ENCODE data around the gene MCU.
"Not testable (repeated sequence)": the region's sequence is repeated elsewhere in the genome, so short reads cannot be mapped to it uniquely, and the experiment has no call there.

The MCU gene, protein sequence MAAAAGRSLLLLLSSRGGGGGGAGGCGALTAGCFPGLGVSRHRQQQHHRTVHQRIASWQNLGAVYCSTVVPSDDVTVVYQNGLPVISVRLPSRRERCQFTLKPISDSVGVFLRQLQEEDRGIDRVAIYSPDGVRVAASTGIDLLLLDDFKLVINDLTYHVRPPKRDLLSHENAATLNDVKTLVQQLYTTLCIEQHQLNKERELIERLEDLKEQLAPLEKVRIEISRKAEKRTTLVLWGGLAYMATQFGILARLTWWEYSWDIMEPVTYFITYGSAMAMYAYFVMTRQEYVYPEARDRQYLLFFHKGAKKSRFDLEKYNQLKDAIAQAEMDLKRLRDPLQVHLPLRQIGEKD

GRCh38 chr10:72691863-72692743 is at the start of gene MCU:
TSS of gene MCU (plus strand) at chr10:72692143. CDS start at chr10:72692152, 9 bp downstream.
- DNase-seq: peak; percentile 64

DNA sequence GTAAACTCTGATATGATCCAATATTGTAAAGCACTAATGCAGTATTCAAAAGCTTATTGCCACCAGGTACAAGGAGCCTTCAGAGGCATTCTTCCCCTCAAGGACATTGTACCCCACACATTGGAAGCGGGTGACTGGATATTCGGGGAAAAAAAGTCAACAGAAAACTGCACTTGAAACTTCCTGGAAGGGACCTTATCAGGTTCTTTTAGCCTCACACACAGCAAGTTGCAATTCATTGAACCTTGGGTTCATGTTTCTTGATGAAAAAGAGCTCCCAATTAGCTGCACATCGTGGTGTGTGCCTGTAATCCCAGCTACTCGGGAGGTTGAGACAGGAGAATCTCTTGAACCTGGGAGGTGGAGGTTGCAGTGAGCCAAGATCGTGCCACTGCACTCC is 49.6 kb upstream of the MCU start:
- no peak for DNase-seq

- no peak for DNase-seq
These were observed 46.6 kb upstream of the MCU start for GRCh38 chr10:72645263-72645858.

DNA sequence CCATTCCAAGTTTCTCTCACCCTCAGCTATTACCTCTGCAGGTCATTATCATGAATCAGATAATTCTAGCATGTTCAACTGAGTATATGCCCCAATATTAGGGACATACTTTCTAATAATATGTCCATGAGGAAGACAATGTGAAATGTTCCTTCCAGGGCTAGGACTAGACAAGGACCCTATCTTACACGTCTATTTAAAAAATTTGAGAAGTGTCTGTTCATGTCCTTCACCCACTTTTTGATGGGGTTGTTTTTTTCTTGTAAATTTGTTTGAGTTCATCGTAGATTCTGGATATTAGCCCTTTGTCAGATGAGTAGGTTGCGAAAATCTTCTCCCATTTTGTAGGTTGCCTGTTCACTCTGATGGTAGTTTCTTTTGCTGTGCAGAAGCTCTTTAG is 45.0 kb upstream of the MCU start:
- DNase-seq: not testable (repeated sequence)

GRCh38 chr10:72648301-72648700 is 43.6 kb upstream of the MCU start:
- DNase-seq: no peak

DNA sequence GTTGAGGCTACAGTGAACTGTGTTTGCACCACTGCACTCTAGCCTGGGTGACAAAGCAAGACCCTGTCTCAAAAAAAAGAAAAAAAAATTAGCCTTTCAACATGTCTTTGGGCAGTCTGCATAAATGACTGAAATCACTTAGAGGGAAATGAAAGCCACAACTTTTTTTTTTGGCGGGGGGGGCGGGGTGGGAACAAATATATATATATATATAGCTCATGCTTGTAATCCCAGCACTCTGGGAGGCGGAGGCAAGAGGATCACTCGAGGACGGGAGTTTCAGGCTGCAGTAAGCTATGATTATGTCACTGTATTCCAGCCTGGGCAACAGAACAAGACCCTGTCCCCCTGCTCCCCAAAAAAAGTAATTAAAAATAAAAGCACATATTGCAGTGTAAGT is 42.7 kb upstream of the MCU start:
- DNase-seq: no peak

DNA sequence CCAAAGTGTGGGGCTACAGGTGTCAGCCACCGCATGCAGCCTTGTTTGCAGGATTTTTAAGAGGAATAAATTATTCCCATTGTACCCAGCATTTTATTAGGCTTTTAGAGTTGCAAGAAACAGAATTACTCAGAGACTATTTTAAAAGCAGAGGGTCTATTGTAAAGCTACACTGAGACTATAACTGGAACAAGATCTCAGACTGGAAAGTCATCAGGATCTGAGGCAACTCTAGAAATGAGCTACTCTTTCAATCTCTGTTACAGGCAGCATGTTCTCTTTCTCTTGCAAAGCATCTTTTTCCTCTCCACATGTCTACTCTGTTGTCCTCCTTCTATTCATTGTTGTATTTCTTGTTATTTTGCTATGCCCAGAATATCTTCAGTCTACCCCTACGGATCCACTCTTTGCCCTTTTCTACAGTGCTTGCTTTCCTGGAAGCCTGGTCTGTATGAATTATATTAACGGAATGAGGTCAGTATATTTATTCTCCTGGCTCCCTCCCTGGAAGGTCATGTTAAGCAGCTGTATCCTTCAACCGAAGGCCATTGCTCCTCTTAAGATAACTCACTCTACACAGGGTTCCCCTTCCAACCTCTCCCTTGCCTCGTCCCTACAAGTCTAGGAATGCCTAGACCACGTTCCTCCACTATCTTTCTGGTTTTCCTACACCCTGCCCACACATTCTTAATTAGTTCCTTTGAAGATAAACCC is 38.4 kb upstream of the MCU start:
- DNase-seq: no peak

GRCh38 chr10:72654720-72655119 is 37.2 kb upstream of the MCU start:
- no peak for DNase-seq

DNA sequence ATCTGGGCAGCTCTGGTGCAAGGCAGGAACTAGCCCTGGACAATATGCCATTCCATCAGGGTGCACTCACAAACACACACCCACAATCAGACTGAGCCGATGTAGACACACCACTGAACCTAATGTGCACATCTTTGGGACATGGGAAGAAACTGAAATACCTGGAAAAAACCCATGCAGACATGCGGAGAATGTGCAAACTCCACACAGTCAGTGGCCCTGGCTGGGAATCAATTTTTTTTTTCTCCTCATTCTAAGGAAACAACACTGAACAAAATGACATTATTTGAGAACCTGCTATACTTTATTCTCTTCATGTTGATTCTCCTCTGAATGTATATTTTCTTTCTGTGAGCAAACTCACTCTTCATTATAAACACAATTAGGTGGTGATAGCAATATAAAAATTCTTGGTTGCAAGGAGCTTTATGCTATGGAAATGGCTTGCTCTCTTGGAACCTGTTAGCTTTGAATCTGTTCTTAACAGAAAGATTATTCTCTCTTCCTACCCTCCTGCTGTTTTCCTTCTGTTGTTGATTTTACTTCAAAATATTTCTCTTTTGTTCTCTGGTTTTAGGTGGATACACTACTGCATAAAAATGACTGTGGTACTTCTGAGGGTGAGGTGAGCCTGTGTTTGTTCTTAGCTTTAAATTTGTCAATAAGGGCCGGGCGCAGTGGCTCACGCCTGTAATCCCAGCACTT is 33.1 kb upstream of the MCU start:
- no peak for DNase-seq

GRCh38 chr10:72659694-72660093 is 32.2 kb upstream of the MCU start:
- DNase-seq: no peak

- no peak for DNase-seq
These were observed 31.7 kb upstream of the MCU start for GRCh38 chr10:72660220-72660619.

- no peak for DNase-seq
These were observed 30.5 kb upstream of the MCU start for GRCh38 chr10:72661431-72661830.

DNA sequence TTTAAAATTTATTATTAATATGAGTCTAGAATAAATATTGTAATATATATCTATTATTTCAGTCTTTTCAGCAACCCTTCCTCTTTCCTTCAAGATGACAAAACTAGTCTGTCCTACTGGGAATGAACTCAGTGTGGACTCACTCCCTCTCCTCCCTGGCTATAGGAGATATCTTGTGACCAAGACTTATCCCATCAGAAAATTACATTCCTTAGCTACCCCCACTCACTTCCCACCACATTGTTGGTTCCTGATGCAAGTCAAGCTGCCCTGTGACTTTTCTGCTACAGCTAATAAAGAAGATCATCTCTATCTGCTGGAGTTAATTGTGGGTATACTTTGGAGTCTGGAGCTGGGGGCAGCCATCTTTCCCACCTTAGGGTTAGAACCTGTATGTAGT is 28.0 kb upstream of the MCU start:
- DNase-seq: no peak

DNA sequence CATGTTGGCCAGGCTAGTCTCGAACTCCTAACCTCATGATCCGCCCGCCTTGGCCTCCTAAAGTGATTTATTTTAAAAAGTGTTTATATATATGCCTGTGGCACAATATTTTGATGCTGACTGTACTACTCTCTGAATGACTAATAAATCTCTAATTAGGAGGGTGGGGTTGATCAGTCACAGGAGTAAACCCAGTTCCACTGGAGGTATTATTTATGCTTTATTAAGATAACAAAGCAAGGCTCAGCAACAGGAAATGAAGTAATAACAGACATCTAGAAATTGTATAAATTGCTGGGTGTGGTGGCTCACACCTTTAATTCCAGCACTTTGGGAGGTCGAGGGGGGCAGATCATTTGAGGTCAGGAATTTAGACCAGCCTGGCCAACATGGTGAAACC is 26.0 kb upstream of the MCU start:
- no peak for DNase-seq

DNA sequence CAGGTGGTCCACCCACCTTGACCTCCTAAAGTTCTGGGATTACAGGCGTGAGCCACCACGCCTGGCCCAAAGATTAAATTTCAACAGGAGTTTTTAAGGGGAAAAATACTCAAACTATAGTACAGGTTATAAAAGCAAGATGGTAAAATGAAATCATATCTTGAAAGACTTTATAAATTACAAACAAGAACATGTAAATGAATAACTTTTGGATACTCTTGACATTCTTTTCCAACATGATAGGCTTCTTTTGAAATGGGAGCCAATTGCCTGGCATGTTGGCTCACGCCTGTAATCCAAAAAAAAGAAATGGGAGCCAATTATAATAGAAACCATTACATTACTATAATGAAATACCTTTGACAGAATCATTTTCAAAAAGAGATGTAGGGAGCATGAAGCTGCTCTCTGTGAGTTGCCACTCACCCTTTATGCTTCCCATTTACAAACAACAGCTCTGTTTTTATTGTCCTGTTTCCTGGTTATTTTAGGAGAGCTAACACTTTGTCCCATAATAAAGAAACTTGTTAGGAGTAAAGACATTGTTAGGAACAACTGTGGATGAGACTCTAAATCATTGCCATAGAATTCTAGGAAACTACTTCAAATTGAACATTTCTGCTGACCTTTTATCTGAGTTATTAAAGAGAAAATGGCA is 24.6 kb upstream of the MCU start:
- DNase-seq: no peak

DNA sequence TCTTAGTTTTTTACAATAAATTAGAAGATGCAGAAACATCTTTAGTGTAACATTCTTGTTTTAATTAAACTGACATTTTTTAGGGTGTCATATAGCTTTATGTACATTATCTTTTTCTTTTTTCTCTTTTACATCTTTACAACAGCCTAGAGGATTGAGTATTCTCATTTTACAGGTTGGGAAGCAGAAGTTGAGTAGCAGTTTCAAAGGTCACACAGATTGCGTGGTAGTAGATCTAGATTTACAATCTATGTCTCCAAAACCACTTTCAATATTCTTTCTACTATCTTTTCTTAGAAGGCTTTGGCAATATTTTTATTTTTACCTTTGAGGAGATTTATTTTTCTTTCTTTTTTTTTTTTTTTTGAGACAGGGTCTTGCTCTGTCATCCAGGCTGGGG is 18.7 kb upstream of the MCU start:
- DNase-seq: no peak

- not testable (repeated sequence) for DNase-seq
These were observed 17.8 kb upstream of the MCU start for GRCh38 chr10:72674174-72674573.

GRCh38 chr10:72679838-72680241 is 12.1 kb upstream of the MCU start:
- no peak for DNase-seq

GRCh38 chr10:72682638-72683037 is 9.3 kb upstream of the MCU start:
- DNase-seq: no peak

DNA sequence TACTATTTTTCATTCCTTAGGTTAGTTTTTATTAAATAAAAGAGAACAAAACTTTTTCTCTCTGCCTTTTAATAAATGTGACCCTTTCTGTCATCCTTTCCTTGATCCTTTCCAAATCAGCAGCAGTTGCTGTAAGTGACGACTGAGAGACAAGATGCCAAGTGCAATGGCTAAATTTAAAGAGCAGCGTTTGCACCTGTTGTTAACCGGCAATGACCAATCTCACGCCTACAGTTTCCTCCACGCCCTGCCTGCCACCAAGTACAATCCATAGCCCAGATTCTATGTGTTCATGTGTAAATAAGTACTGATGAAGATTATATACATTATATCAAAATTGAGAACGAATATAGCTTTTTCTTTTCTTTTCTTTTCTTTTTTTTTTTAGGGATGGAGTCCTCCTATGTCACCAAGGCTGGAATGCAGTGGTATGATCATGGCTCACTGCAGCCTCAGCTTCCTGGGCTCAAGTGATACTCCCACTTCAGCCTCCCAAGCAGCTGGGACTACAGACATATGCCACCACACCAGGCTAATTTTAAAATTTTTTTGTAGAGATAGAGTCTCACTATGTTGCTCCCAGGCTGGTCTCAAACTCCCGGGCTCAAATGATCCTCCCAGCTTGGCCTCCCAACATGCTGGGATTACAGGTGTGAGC is 6.5 kb upstream of the MCU start:
- no peak for DNase-seq

- not testable (repeated sequence) for DNase-seq
These were observed 5.5 kb upstream of the MCU start for GRCh38 chr10:72686430-72686829.
